IMR-90 (cell line): Measurements from ENCODE around the gene DNAJC2. TPM values are rescaled to one million over a fixed set of nuclear protein-coding genes. Genes with fewer than 3 reads are reported as not detected.

Experiments used
- ATAC-seq: fragments of 200-7000 bp; cut with Tn5 transposase; 2 replicates; pipeline ENCODE4 v1.9.1; 2020; ENCODE audit warnings: low read depth, mild to moderate bottlenecking, moderate library complexity
- BruUV-seq: library from RNA; stranded (reverse); fragments of 400-500 nt; replicated peaks from 2 replicates; lab custom pipeline; 2021; lab: Mats Ljungman, UMichigan
- CTCF ChIA-PET: fragments of 300-600 bp; formaldehyde crosslinking; extraction: SDS; loops from one replicate; lab custom pipeline; 2021; ENCODE audit warnings: antibody characterized with exemption; lab: Yijun Ruan, JAX
- POLR2A ChIA-PET: fragments of 300-600 bp; sonication (Branson Sonifier 250); formaldehyde crosslinking; loops from one replicate; lab custom pipeline; 2022; ENCODE audit warnings: antibody characterized with exemption; ENCODE audit not compliant: unreplicated experiment; lab: Charles Lee
- DNase-seq: peaks from one replicate; pipeline ENCODE4 v3.0.0; 2013
- H2AFZ ChIP-seq: replicated peaks from 2 replicates; pipeline ENCODE3; 2013; ENCODE audit warnings: low read length, mild to moderate bottlenecking; ENCODE audit not compliant: poor library complexity
- H2AK5ac ChIP-seq: 2 replicates; pipeline ENCODE4 v1.6.1; 2013; ENCODE audit warnings: low read depth, low read length, inconsistent platforms
- H2AK9ac ChIP-seq: replicated peaks from 2 replicates; pipeline ENCODE3; 2013; ENCODE audit warnings: mild to moderate bottlenecking, low read depth, low read length, moderate library complexity; ENCODE audit not compliant: poor library complexity
- H2BK120ac ChIP-seq: 2 replicates; pipeline ENCODE4 v1.6.1; 2013; ENCODE audit warnings: low read depth, low read length, inconsistent platforms
- H2BK15ac ChIP-seq: 3 replicates; pipeline ENCODE4 v1.6.1; 2013; ENCODE audit warnings: low read depth, low read length, inconsistent platforms
- H2BK20ac ChIP-seq: 2 replicates; pipeline ENCODE4 v1.6.1; 2013; ENCODE audit warnings: low read depth, mild to moderate bottlenecking, inconsistent platforms, low read length, moderate library complexity
- H2BK5ac ChIP-seq: 2 replicates; pipeline ENCODE4 v1.6.1; 2013; ENCODE audit warnings: mild to moderate bottlenecking, low read depth, low read length, inconsistent platforms; ENCODE audit not compliant: poor library complexity, severe bottlenecking
- H3K14ac ChIP-seq: replicated peaks from 2 replicates; pipeline ENCODE4 v1.6.1; 2013; ENCODE audit warnings: low read depth, low read length, inconsistent platforms
- H3K18ac ChIP-seq: 2 replicates; pipeline ENCODE4 v1.6.1; 2013; ENCODE audit warnings: low read depth, low read length, control low read depth
- H3K23ac ChIP-seq: 2 replicates; pipeline ENCODE4 v1.6.1; 2013; ENCODE audit warnings: low read depth, low read length, inconsistent platforms
- H3K27ac ChIP-seq: 2 replicates; pipeline ENCODE4 v1.5.1; 2013; ENCODE audit warnings: mild to moderate bottlenecking, control low read depth, low read length; ENCODE audit not compliant: insufficient read depth
- H3K27me3 ChIP-seq: 2 replicates; pipeline ENCODE4 v1.6.1; 2013; ENCODE audit warnings: low read length; ENCODE audit not compliant: control insufficient read depth, insufficient read depth
- H3K36me3 ChIP-seq: 2 replicates; pipeline ENCODE4 v1.6.1; 2013; ENCODE audit warnings: low read length, mixed read lengths; ENCODE audit not compliant: control insufficient read depth, insufficient read depth
- H3K4ac ChIP-seq: 2 replicates; pipeline ENCODE4 v1.6.1; 2013; ENCODE audit warnings: low read depth, low read length, inconsistent platforms
- H3K4me1 ChIP-seq: 2 replicates; pipeline ENCODE4 v1.6.1; 2013; ENCODE audit warnings: low read length, mixed read lengths; ENCODE audit not compliant: control insufficient read depth, insufficient read depth
- H3K4me2 ChIP-seq: 2 replicates; pipeline ENCODE4 v1.6.1; 2013; ENCODE audit warnings: low read depth, mild to moderate bottlenecking, control low read depth, low read length, moderate library complexity
- H3K4me3 ChIP-seq: 2 replicates; pipeline ENCODE4 v1.5.1; 2013; ENCODE audit warnings: low read depth, mild to moderate bottlenecking, control low read depth, low read length, moderate library complexity; ENCODE audit not compliant: insufficient read depth
- H3K56ac ChIP-seq: 2 replicates; pipeline ENCODE4 v1.6.1; 2013; ENCODE audit warnings: low read length, inconsistent platforms; ENCODE audit not compliant: insufficient read depth; ENCODE audit errors: extremely low read depth
- H3K79me1 ChIP-seq, 2 experiments: 2 replicates each; pipeline ENCODE4 v1.6.1; 2013; ENCODE audit warnings: low read length in 2 of 2, inconsistent platforms in 1 of 2, low read depth in 1 of 2
- H3K9ac ChIP-seq: 2 replicates; pipeline ENCODE4 v1.6.1; 2013; ENCODE audit warnings: low read depth, low read length, control low read depth
- H3K9me1 ChIP-seq: 2 replicates; pipeline ENCODE4 v1.6.1; 2013; ENCODE audit warnings: low read length, inconsistent platforms; ENCODE audit not compliant: insufficient read depth
- H3K9me3 ChIP-seq: 2 replicates; pipeline ENCODE4 v1.6.1; 2013; ENCODE audit warnings: low read length; ENCODE audit not compliant: control insufficient read depth, insufficient read depth
- H4K20me1 ChIP-seq: 2 replicates; pipeline ENCODE4 v1.6.1; 2013; ENCODE audit warnings: low read length, inconsistent platforms; ENCODE audit not compliant: insufficient read depth
- H4K5ac ChIP-seq: 2 replicates; pipeline ENCODE4 v1.6.1; 2013; ENCODE audit warnings: mild to moderate bottlenecking, low read depth, low read length, control low read depth
- H4K8ac ChIP-seq, 2 experiments: 2 replicates each; pipeline ENCODE4 v1.6.1; 2013; ENCODE audit warnings: low read depth in 2 of 2, low read length in 2 of 2, control low read depth in 1 of 2, inconsistent platforms in 1 of 2
- H4K91ac ChIP-seq: 2 replicates; pipeline ENCODE4 v1.6.1; 2013; ENCODE audit warnings: low read depth, low read length, inconsistent platforms; ENCODE audit not compliant: insufficient read depth
- CTCF ChIP-seq: conservative IDR thresholded peaks from 2 replicates; pipeline ENCODE4 v1.5.1; 2012; ENCODE audit warnings: mild to moderate bottlenecking, low read depth, low read length, improper control_type of control experiment
- MAFK ChIP-seq: IDR thresholded peaks from 2 replicates; pipeline ENCODE4 v1.6.1; 2012; ENCODE audit warnings: low read depth, low read length, improper control_type of control experiment
- MAZ ChIP-seq: IDR thresholded peaks from 2 replicates; pipeline ENCODE4 v1.6.1; 2012; ENCODE audit warnings: low read depth, mild to moderate bottlenecking, low read length, improper control_type of control experiment, moderate library complexity, borderline replicate concordance
- RAD21 ChIP-seq: IDR thresholded peaks from 2 replicates; pipeline ENCODE4 v1.6.1; 2012; ENCODE audit warnings: low read length, improper control_type of control experiment
- WGBS, 2 experiments: methylation state at CpG; one replicate each; pipeline versions ENCODE4 v1.1.5 to v1.1.7; 2013; ENCODE audit warnings: missing lambda C conversion rate in 2 of 2; ENCODE audit not compliant: insufficient read length in 1 of 2; ENCODE audit errors: extremely low coverage in 2 of 2; 5-methylcytosine and 5-hydroxymethylcytosine counted together
- dilution Hi-C: fragments of 300-500 bp; cut with HindIII; formaldehyde crosslinking; loops from one replicate; pipeline ENCODE4 v1.14.3; 2018; ENCODE audit warnings: low sequenced_read_pairs; ENCODE audit not compliant: unreplicated experiment
- in situ Hi-C: fragments of 300-500 bp; cut with MboI; formaldehyde crosslinking; loops from 3 replicates; pipeline ENCODE4 v1.14.3; 2019; ENCODE audit warnings: low sequenced_read_pairs, inconsistent platforms, mixed read lengths
- intact Hi-C: fragments of 100-400 bp; cut with micrococcal nuclease; formaldehyde crosslinking; loops from 2 replicates; pipeline ENCODE4 v1.10.0; 2022
- polyA plus RNA-seq, 3 experiments: library from polyadenylated mRNA; depleted of rRNA; stranded (reverse); fragments of >200 nt; gene quantifications; 2 replicates each; pipeline ENCODE4 v1.2.3, GENCODE V29; 2012; ENCODE audit warnings: low replicate concordance in 1 of 3
- total RNA-seq: library from RNA; depleted of rRNA; stranded (reverse); fragments of >200 nt; gene quantifications from 2 replicates; pipeline ENCODE4 v1.2.3, GENCODE V29; 2012
- TF ChIP-seq, protein P1 (sequence below): fragments of 150-350 bp; IDR thresholded peaks from 2 replicates; pipeline ENCODE4 v1.6.1; 2017; ENCODE audit warnings: mild to moderate bottlenecking, antibody characterized with exemption, low read length, low read depth

The DNAJC2 gene
- total and polyA plus RNA-seq, 2 of the 4 experiments (the other 2 are of a cell fraction) = 17.5 to 22.4 TPM

GRCh38 chr7:103381280-103382031 lies 36.9 kb upstream of the DNAJC2 start:
- 67 to 100% methylated on average over 2 of the region's 4 CpGs for WGBS, 2 experiments
- peak overlapping the region; percentile 78 for H2BK5ac ChIP-seq
- H4K8ac ChIP-seq = no peak overlapping the region
- H2AK5ac ChIP-seq = no peak overlapping the region
- ATAC-seq (no peak), DNase-seq (no peak)
- no peak overlapping the region for H4K5ac ChIP-seq
- peaks cover 7% of the 10 kb centered on the region for H3K27me3 ChIP-seq
- CTCF ChIA-PET = no interaction called here
- BruUV-seq = no TSS peak
- no peak overlapping the region for H3K56ac ChIP-seq
- no peak overlapping the region for H4K91ac ChIP-seq
- dilution Hi-C loops = no loop called here
- no peak overlapping the region for H3K4me3 ChIP-seq
- H4K20me1 ChIP-seq = no peaks in the 10 kb centered on the region
- in situ Hi-C loops = no loop called here
- H3K23ac ChIP-seq = no peak overlapping the region
- H2BK20ac ChIP-seq = no peak overlapping the region
- H3K9me3 ChIP-seq = no peaks in the 10 kb centered on the region
- no peaks in the 10 kb centered on the region for H3K36me3 ChIP-seq
- no peak overlapping the region for H2AK9ac ChIP-seq
- H3K14ac ChIP-seq = no peak overlapping the region; the same call in 1 of the 2 replicates
- POLR2A ChIA-PET = no interaction called here
- H3K79me1 ChIP-seq = no peaks in the 10 kb centered on the region
- no peak overlapping the region for H3K9ac ChIP-seq
- TF ChIP-seq MAFK (no peak), CTCF (no peak), RAD21 (no peak), MAZ (no peak)
- TF ChIP-seq, protein P1, sequence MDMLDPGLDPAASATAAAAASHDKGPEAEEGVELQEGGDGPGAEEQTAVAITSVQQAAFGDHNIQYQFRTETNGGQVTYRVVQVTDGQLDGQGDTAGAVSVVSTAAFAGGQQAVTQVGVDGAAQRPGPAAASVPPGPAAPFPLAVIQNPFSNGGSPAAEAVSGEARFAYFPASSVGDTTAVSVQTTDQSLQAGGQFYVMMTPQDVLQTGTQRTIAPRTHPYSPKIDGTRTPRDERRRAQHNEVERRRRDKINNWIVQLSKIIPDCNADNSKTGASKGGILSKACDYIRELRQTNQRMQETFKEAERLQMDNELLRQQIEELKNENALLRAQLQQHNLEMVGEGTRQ = no peak
- H2BK120ac ChIP-seq = no peak overlapping the region
- intact Hi-C loops = no loop called here
- H3K27ac ChIP-seq = no peak overlapping the region
- no peak overlapping the region for H3K4me2 ChIP-seq
- H3K18ac ChIP-seq = no peak overlapping the region
- H3K4me1 ChIP-seq = no peaks in the 10 kb centered on the region; the same call in 1 of the 2 replicates
- no peak overlapping the region for H3K4ac ChIP-seq
- no peak overlapping the region for H2AFZ ChIP-seq
- H3K9me1 ChIP-seq = peaks cover 8% of the 10 kb centered on the region; the same call in 1 of the 2 replicates
- no peak overlapping the region for H2BK15ac ChIP-seq
